H1 (cell line): ENCODE results near the gene KLF12. TPM values are rescaled to one million over a fixed set of nuclear protein-coding genes. Genes with fewer than 3 reads are reported as not detected.

Experiments
- CBX8 ChIP-seq: fragments of 300-800, 300-1000 bp; sonication (generic); IDR thresholded peaks from 2 replicates; pipeline ENCODE4 v1.7.1; 2016; ENCODE audit warnings: low read depth, low read length, borderline replicate concordance
- TAF7 ChIP-seq: optimal IDR thresholded peaks from 2 replicates; pipeline ENCODE3; 2011; ENCODE audit warnings: low read depth, mild to moderate bottlenecking, inconsistent platforms, low read length, moderate library complexity, borderline replicate concordance
- polyA plus RNA-seq, 7 experiments: library from polyadenylated mRNA; depleted of rRNA in 3 of 7; stranded (reverse) in 5 of 7; unstranded in 2 of 7; fragments of >200 nt in 5 of 7; fragments of 200-250 nt in 2 of 7; gene quantifications; 1 replicate in 5 of 7; 2 replicates in 1 of 7; 4 replicates in 1 of 7; pipeline versions ENCODE4 v1.2.1 to v1.2.3, GENCODE V29; 2011 to 2013; ENCODE audit warnings: missing spikeins in 2 of 7, mixed read lengths in 2 of 7
- total RNA-seq: library from RNA; stranded (reverse); fragmentation: NEBNext Ultra II Directional; extraction: Animal tissue kit (Norgen Biotek cat#: 25700); gene quantifications from 2 replicates; pipeline ENCODE4 v1.2.1, GENCODE V29; 2021

Gene KLF12
- total and polyA plus RNA-seq, 2 of the 8 experiments (the other 6 are each of a cell fraction or from before 2014, with no cell fraction given): 6.6 to 12.1 TPM

GRCh38 chr13:74110053-74110452 lies 24.2 kb downstream of the KLF12 start (continued):
- TF ChIP-seq CBX8 (no peak), TAF7 (no peak)
